Bronchial epithelial cell (primary cell): ENCODE data around the gene ZNF554. TPM values are rescaled to one million over a fixed set of nuclear protein-coding genes. Genes with fewer than 3 reads are reported as not detected.

Experiments
- DNase-seq: peaks from one replicate; pipeline ENCODE4 v3.0.0-alpha.2; 2010; ENCODE audit warnings: low read depth
- FAIRE-seq: peaks from 2 replicates; lab custom pipeline; 2011; peaks lifted over from hg19 to GRCh38; lab: Jason Lieb, UNC
- H3K27me3 ChIP-seq: 2 replicates; pipeline ENCODE4 v1.5.1; 2011; ENCODE audit warnings: low read length; ENCODE audit not compliant: control insufficient read depth, insufficient read depth
- H3K36me3 ChIP-seq: 2 replicates; pipeline ENCODE4 v1.5.1; 2011; ENCODE audit warnings: low read length; ENCODE audit not compliant: control insufficient read depth, insufficient read depth
- H3K4me3 ChIP-seq: 2 replicates; pipeline ENCODE4 v1.5.1; 2011; ENCODE audit warnings: mild to moderate bottlenecking, low read depth, low read length, control low read depth
- total RNA-seq: library from RNA; depleted of rRNA; stranded (reverse); fragments of >200 nt; gene quantifications from 2 replicates; pipeline ENCODE4 v1.2.1, GENCODE V29; 2014
- TF ChIP-seq, protein P1 (sequence below): IDR thresholded peaks from 2 replicates; pipeline ENCODE4 v1.5.1; 2011; ENCODE audit warnings: mild to moderate bottlenecking, moderate library complexity, low read length, control low read depth, inconsistent platforms; ENCODE audit not compliant: insufficient read depth, severe bottlenecking

The ZNF554 gene
- total RNA-seq, 1 donor from 2014 or later: 3.9 TPM

DNA sequence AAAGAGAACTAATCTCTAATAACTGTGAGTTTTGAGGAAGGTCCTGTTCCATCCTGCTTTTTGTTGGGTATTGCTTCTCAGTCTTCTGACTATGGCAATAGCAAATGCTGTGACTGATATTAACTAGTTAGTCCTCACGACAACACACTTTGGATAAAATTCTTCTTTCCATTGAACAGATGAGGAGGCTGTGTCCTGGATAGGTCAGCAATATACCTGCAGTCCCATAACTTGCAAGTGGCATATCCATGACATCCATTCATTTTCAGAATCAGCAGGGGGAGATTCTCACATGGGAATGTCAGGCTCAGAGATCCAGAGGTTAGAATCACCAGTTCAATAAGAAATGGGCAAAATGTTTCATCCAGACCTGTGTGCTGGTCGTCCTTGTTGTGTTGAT is 7.4 kb downstream of the ZNF554 start:
- Histone ChIP-seq H3K27me3 (no peaks in the 10 kb centered on the region), H3K36me3 (no peaks in the 10 kb centered on the region), H3K4me3 (no peak overlapping the region)
- TF ChIP-seq, protein P1, sequence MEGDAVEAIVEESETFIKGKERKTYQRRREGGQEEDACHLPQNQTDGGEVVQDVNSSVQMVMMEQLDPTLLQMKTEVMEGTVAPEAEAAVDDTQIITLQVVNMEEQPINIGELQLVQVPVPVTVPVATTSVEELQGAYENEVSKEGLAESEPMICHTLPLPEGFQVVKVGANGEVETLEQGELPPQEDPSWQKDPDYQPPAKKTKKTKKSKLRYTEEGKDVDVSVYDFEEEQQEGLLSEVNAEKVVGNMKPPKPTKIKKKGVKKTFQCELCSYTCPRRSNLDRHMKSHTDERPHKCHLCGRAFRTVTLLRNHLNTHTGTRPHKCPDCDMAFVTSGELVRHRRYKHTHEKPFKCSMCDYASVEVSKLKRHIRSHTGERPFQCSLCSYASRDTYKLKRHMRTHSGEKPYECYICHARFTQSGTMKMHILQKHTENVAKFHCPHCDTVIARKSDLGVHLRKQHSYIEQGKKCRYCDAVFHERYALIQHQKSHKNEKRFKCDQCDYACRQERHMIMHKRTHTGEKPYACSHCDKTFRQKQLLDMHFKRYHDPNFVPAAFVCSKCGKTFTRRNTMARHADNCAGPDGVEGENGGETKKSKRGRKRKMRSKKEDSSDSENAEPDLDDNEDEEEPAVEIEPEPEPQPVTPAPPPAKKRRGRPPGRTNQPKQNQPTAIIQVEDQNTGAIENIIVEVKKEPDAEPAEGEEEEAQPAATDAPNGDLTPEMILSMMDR: no peak
- DNase-seq: no peak
- no peak for FAIRE-seq

GRCh38 chr19:2827840-2828489 is 8.3 kb downstream of the ZNF554 start:
- Histone ChIP-seq H3K36me3 (no peaks in the 10 kb centered on the region), H3K4me3 (no peak overlapping the region), H3K27me3 (no peaks in the 10 kb centered on the region)
- no peak for FAIRE-seq
- no peak for DNase-seq
- TF ChIP-seq, protein P1: no peak

- H3K27me3 ChIP-seq: no peaks in the 10 kb centered on the region
- TF ChIP-seq, protein P1: no peak
- H3K36me3 ChIP-seq: no peaks in the 10 kb centered on the region
- DNase-seq (no peak), FAIRE-seq (peak; percentile 88)
- no peak overlapping the region for H3K4me3 ChIP-seq
These were observed 14.7 kb downstream of the ZNF554 start for GRCh38 chr19:2834294-2834871.

DNA sequence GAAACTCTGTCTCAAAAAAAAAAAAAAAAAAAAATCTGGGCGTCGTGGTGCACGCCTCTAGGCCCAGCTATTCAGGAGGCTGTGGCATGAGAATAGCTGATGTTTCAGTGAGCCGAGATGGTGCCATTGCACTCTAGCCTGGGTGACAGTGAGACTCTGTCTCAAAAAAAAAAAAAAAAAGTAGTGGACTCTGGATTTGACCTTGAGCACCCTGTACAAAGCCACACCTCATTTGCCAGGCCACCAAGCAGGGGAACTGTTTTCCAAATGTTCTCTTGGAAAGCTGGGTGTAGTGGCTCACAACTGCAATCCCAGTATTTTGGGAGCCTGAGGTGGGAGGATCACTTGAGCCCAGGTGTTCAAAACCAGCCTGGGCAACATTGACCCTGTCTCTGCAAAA is 17.8 kb downstream of the ZNF554 start:
- no peak for DNase-seq
- no peaks in the 10 kb centered on the region for H3K27me3 ChIP-seq
- no peaks in the 10 kb centered on the region for H3K36me3 ChIP-seq
- H3K4me3 ChIP-seq: no peak overlapping the region
- TF ChIP-seq, protein P1: no peak
- no peak for FAIRE-seq

GRCh38 chr19:2840794-2841791 is 21.4 kb downstream of the ZNF554 start, which contains the start of gene ZNF555:
TSS of gene ZNF555 (plus strand) at chr19:2841475. CDS start at chr19:2841573, 98 bp downstream.
- H3K27me3 ChIP-seq: no peaks in the 10 kb centered on the region
- H3K4me3 ChIP-seq: peak within 1 kb of the TSS; percentile 80
- TF ChIP-seq, protein P1: peak; percentile 59
- FAIRE-seq (no peak), DNase-seq (peak; percentile 96)
- no peaks in the 10 kb centered on the region for H3K36me3 ChIP-seq
